OCI-LY7 (cell line): Measurements from ENCODE around the gene MTA3. TPM values are rescaled to one million over a fixed set of nuclear protein-coding genes. Genes with fewer than 3 reads are reported as not detected.
A peak's percentile ranks its signal among the peaks of the same experiment; 100 is the strongest.

Source experiments
- BruUV-seq: library from RNA; stranded (reverse); fragments of 400-500 nt; replicated peaks from 2 replicates; lab custom pipeline; 2021; lab: Mats Ljungman, UMichigan
- CTCF ChIA-PET: fragments of 300-600 bp; sonication (Branson Sonifier 250); formaldehyde crosslinking; loops from one replicate; lab custom pipeline; 2022; ENCODE audit warnings: antibody characterized with exemption; ENCODE audit not compliant: unreplicated experiment; lab: Charles Lee
- POLR2A ChIA-PET: fragments of 300-600 bp; sonication (Branson Sonifier 250); formaldehyde crosslinking; loops from one replicate; lab custom pipeline; 2022; ENCODE audit warnings: antibody characterized with exemption; lab: Charles Lee
- DNase-seq: peaks from one replicate; pipeline ENCODE4 v3.0.0-alpha.2; 2015; ENCODE audit warnings: low spot score
- H2AFZ ChIP-seq: fragments of 200-600 bp; sonication (generic), shearing (Covaris generic); 2 replicates; pipeline ENCODE4 v1.6.1; 2014; ENCODE audit warnings: mild to moderate bottlenecking, antibody characterized with exemption, low read length, moderate library complexity
- H3K27ac ChIP-seq: fragments of 200-600 bp; sonication (generic); 2 replicates; pipeline ENCODE4 v1.5.1; 2014; ENCODE audit warnings: mixed run types, low read depth, mild to moderate bottlenecking, moderate library complexity, low read length, inconsistent platforms; ENCODE audit not compliant: poor library complexity, severe bottlenecking
- H3K36me3 ChIP-seq: fragments of 200-600 bp; sonication (generic); 2 replicates; pipeline ENCODE4 v1.6.1; 2014; ENCODE audit warnings: mild to moderate bottlenecking, antibody characterized with exemption, low read length, moderate library complexity, mixed read lengths; ENCODE audit not compliant: insufficient read depth
- H3K4me1 ChIP-seq: fragments of 200-600 bp; sonication (generic); 2 replicates; pipeline ENCODE4 v1.5.1; 2014; ENCODE audit warnings: mild to moderate bottlenecking, low read length; ENCODE audit not compliant: insufficient read depth, poor library complexity, severe bottlenecking
- H3K4me2 ChIP-seq: fragments of 200-600 bp; sonication (generic); 2 replicates; pipeline ENCODE4 v1.6.1; 2014; ENCODE audit warnings: mild to moderate bottlenecking, low read length
- H3K4me3 ChIP-seq: fragments of 200-600 bp; sonication (generic); 2 replicates; pipeline ENCODE4 v1.5.1; 2014; ENCODE audit warnings: mild to moderate bottlenecking, low read depth, low read length; ENCODE audit not compliant: poor library complexity, severe bottlenecking
- H3K79me2 ChIP-seq: fragments of 200-600 bp; sonication (generic); 2 replicates; pipeline ENCODE4 v1.6.1; 2016; ENCODE audit warnings: low read depth, mild to moderate bottlenecking, low read length, moderate library complexity, mixed read lengths; ENCODE audit not compliant: insufficient read depth
- H3K9me2 ChIP-seq: fragments of 200-600 bp; sonication (generic); 2 replicates; pipeline ENCODE4 v1.6.1; 2016; ENCODE audit warnings: mild to moderate bottlenecking, low read length, mixed read lengths; ENCODE audit not compliant: insufficient read depth
- H3K9me3 ChIP-seq: fragments of 200-600 bp; sonication (generic); 2 replicates; pipeline ENCODE4 v1.6.1; 2014; ENCODE audit warnings: mild to moderate bottlenecking, mixed run types, low read length, mixed read lengths
- H4K20me1 ChIP-seq: fragments of 200-600 bp; sonication (generic); 2 replicates; pipeline ENCODE4 v1.6.1; 2014; ENCODE audit warnings: mild to moderate bottlenecking, antibody characterized with exemption, low read length, moderate library complexity, mixed read lengths; ENCODE audit not compliant: insufficient read depth
- CTCF ChIP-seq: fragments of 200-600 bp; sonication (generic); conservative IDR thresholded peaks from 2 replicates; pipeline ENCODE4 v1.5.1; 2014; ENCODE audit warnings: mild to moderate bottlenecking, antibody characterized with exemption, low read length, moderate library complexity, mixed read lengths
- EZH2phosphoT487 ChIP-seq: fragments of 200-600 bp; sonication (generic); IDR thresholded peaks from 2 replicates; pipeline ENCODE4 v1.6.1; 2018; ENCODE audit warnings: low read depth, borderline replicate concordance, mild to moderate bottlenecking, mixed run types, antibody characterized with exemption, low read length, moderate library complexity, mixed read lengths
- intact Hi-C: fragments of 100-400 bp; cut with micrococcal nuclease; formaldehyde crosslinking; loops from one replicate; pipeline ENCODE4 v1.10.0; 2022; ENCODE audit not compliant: unreplicated experiment
- total RNA-seq, 2 experiments: library from RNA; depleted of rRNA in 1 of 2; stranded (reverse); fragments of >200 nt in 1 of 2; shearing (Covaris generic) in 1 of 2; gene quantifications; 2 replicates each; pipeline ENCODE4 v1.2.3, GENCODE V29; 2014 to 2022

MTA3 gene
- total RNA-seq, 2 experiments from 2014 or later = 72.7 to 205 TPM

- Histone ChIP-seq H3K79me2 (no peaks in the 10 kb centered on the region), H3K27ac (no peak overlapping the region), H3K4me2 (peak overlapping the region; percentile 20; the same call in 1 of the 2 replicates), H3K4me3 (no peak overlapping the region), H3K9me3 (no peaks in the 10 kb centered on the region), H3K4me1 (peaks cover 20% of the 10 kb centered on the region), H4K20me1 (no peaks in the 10 kb centered on the region), H2AFZ (no peak overlapping the region), H3K36me3 (peaks cover 63% of the 10 kb centered on the region), H3K9me2 (no peaks in the 10 kb centered on the region)
- DNase-seq = no peak
- BruUV-seq = no TSS peak
- intact Hi-C loops = no loop called here
- CTCF ChIA-PET = no interaction called here
- POLR2A ChIA-PET = interaction anchor here (0.5 to 0.6 kb wide), 2 partner anchors 12 to 277 kb away, joined by 3 read pairs; no protein-coding TSS in a partner anchor
- no peak for TF ChIP-seq EZH2phosphoT487
- TF ChIP-seq CTCF = no peak
These were observed 185.8 kb downstream of the MTA3 start for GRCh38 chr2:42754021-42754775.

GRCh38 chr2:42754776-42755140 lies 186.3 kb downstream of the MTA3 start:
- H3K4me2 ChIP-seq = no peak overlapping the region

More at GRCh38 chr2:42754776-42755140, 186.3 kb downstream of the MTA3 start:
- Histone ChIP-seq H2AFZ (no peak overlapping the region), H3K9me3 (no peaks in the 10 kb centered on the region), H4K20me1 (no peaks in the 10 kb centered on the region), H3K4me3 (no peak overlapping the region), H3K79me2 (no peaks in the 10 kb centered on the region), H3K4me1 (peaks cover 20% of the 10 kb centered on the region), H3K9me2 (no peaks in the 10 kb centered on the region), H3K36me3 (peaks cover 60% of the 10 kb centered on the region), H3K27ac (no peak overlapping the region)
- ChIA-PET CTCF (no interaction called here), POLR2A (no interaction called here)
- DNase-seq = no peak
- intact Hi-C loops = no loop called here
- no peak for TF ChIP-seq CTCF
- no peak for TF ChIP-seq EZH2phosphoT487
- BruUV-seq = no TSS peak
